ENCODE results near the gene IL1RAPL1.

Gene IL1RAPL1

GRCh38 chrX:28997706-28998463 is 410.6 kb downstream of the IL1RAPL1 start:
- no peak for TF ChIP-seq CTCF (conservative IDR thresholded peaks at IDR 0.05)
- H3K27ac ChIP-seq, result no peak overlapping the region

- H3K27ac ChIP-seq, result no peak overlapping the region
Measured at GRCh38 chrX:28998609-28999135, 411.4 kb downstream of the IL1RAPL1 start.

GRCh38 chrX:29012867-29013266 is 425.6 kb downstream of the IL1RAPL1 start:
- no peak for TF ChIP-seq CTCF (conservative IDR thresholded peaks at IDR 0.05)
- H3K27ac ChIP-seq, result no peak overlapping the region

More at GRCh38 chrX:28998609-28999135, 411.4 kb downstream of the IL1RAPL1 start:
- no peak for TF ChIP-seq CTCF (conservative IDR thresholded peaks at IDR 0.05)

- H3K27ac ChIP-seq, result no peak overlapping the region
Measured at GRCh38 chrX:29023207-29023606, 436.0 kb downstream of the IL1RAPL1 start.

DNA sequence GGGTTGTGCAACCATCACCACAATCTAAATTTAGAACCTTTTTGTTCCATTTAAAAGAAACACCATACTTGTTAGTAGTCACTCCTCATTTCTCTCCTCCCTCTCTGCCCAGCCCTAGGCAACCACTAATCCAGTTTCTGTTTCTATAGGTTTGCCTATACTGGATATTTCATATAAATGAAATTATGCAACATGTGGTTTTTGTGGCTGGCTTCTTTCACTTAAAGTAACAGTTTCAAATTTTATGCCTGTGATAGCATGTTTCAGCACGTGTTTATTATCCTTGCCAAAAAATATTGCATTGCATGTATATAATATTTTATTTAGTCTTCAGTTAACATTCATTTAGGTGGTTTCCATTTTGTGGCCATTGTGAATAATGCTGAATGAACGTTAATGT is 437.6 kb downstream of the IL1RAPL1 start:
- H3K27ac ChIP-seq, result no peak overlapping the region
- no peak for TF ChIP-seq CTCF (conservative IDR thresholded peaks at IDR 0.05)

More at GRCh38 chrX:29023207-29023606, 436.0 kb downstream of the IL1RAPL1 start:
- no peak for TF ChIP-seq CTCF (conservative IDR thresholded peaks at IDR 0.05)

- no peak for TF ChIP-seq CTCF (conservative IDR thresholded peaks at IDR 0.05)
- no peak overlapping the region for H3K27ac ChIP-seq
Measured at GRCh38 chrX:29039501-29039900, 452.3 kb downstream of the IL1RAPL1 start.

- no peak for TF ChIP-seq CTCF (conservative IDR thresholded peaks at IDR 0.05)
- no peak overlapping the region for H3K27ac ChIP-seq
Measured at GRCh38 chrX:29040160-29040559, 452.9 kb downstream of the IL1RAPL1 start.

Data from VCaP (cell line).